Neural crest cell (in vitro differentiated cells): ENCODE measurements around the gene KCNS1. TPM values are rescaled to one million over a fixed set of nuclear protein-coding genes. Genes with fewer than 3 reads are reported as not detected.

Experiments used
- DNase-seq: peaks from one replicate; pipeline ENCODE4 v3.0.0; 2021; ENCODE audit warnings: low read depth, mixed read lengths, low spot score
- H3K27ac Mint-ChIP-seq: one replicate; pipeline ENCODE4 v1.8.0; 2021; ENCODE audit warnings: mild to moderate bottlenecking, mixed read lengths; ENCODE audit not compliant: unreplicated experiment
- H3K27me3 Mint-ChIP-seq: 2 replicates; pipeline ENCODE4 v1.8.0; 2021; ENCODE audit warnings: low read depth, mild to moderate bottlenecking, mixed read lengths
- H3K36me3 Mint-ChIP-seq: 2 replicates; pipeline ENCODE4 v1.8.0; 2021; ENCODE audit warnings: low read depth, mild to moderate bottlenecking, mixed read lengths
- H3K4me1 Mint-ChIP-seq: 2 replicates; pipeline ENCODE4 v1.8.0; 2021; ENCODE audit warnings: mixed read lengths
- H3K4me3 Mint-ChIP-seq: one replicate; pipeline ENCODE4 v1.8.0; 2021; ENCODE audit warnings: mild to moderate bottlenecking, mixed read lengths
- H3K9me3 Mint-ChIP-seq: 2 replicates; pipeline ENCODE4 v1.8.0; 2021; ENCODE audit warnings: mixed read lengths
- CTCF ChIP-seq: fragments of 200-600 bp; sonication (generic); conservative IDR thresholded peaks from 2 replicates; pipeline ENCODE4 v1.5.0; 2021; ENCODE audit warnings: antibody characterized with exemption, mild to moderate bottlenecking
- total RNA-seq: library from RNA; stranded (reverse); gene quantifications from 2 replicates; pipeline ENCODE4 v1.2.1, GENCODE V29; 2021

The KCNS1 gene
- total RNA-seq, 1 donor from 2014 or later, result not detected

GRCh38 chr20:45117581-45117980 is 16.7 kb upstream of the KCNS1 start:
- Mint-ChIP-seq H3K27ac (no peak overlapping the region), H3K9me3 (no peaks in the 10 kb centered on the region), H3K4me3 (no peak overlapping the region), H3K4me1 (no peaks in the 10 kb centered on the region), H3K36me3 (no peaks in the 10 kb centered on the region), H3K27me3 (peaks cover 55% of the 10 kb centered on the region)
- TF ChIP-seq CTCF, result no peak
- no peak for DNase-seq

GRCh38 chr20:45115829-45116228 is 14.9 kb upstream of the KCNS1 start:
- Mint-ChIP-seq H3K9me3 (no peaks in the 10 kb centered on the region), H3K36me3 (no peaks in the 10 kb centered on the region), H3K27me3 (peaks cover 41% of the 10 kb centered on the region), H3K27ac (no peak overlapping the region), H3K4me3 (no peak overlapping the region), H3K4me1 (no peaks in the 10 kb centered on the region)
- no peak for TF ChIP-seq CTCF
- no peak for DNase-seq

DNA sequence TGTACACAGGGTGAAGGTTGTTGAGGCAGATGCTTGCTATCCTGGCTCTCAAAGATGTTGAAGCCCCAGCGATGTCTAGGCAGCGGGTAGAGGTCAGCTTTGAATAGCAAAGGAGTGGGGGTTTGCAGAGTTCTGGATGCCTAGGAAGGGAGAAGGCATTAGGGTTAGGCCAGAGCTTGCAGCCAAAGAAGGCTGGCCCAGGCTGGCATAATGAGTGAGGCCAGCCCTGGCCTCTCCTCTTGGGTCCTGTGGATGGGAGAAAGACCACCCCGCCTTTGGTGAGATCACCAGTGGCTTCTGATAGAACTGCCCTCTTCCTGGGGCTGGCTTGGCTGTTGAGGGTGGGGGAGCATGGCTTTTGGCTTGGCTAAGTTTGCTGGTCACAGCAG is 14.5 kb upstream of the KCNS1 start:
- H3K27ac Mint-ChIP-seq, result no peak overlapping the region
- H3K36me3 Mint-ChIP-seq, result no peaks in the 10 kb centered on the region
- no peak overlapping the region for H3K4me3 Mint-ChIP-seq
- peaks cover 38% of the 10 kb centered on the region for H3K27me3 Mint-ChIP-seq
- TF ChIP-seq CTCF, result no peak
- no peaks in the 10 kb centered on the region for H3K9me3 Mint-ChIP-seq
- H3K4me1 Mint-ChIP-seq, result no peaks in the 10 kb centered on the region
- DNase-seq, result no peak

GRCh38 chr20:45114465-45115385 is 13.8 kb upstream of the KCNS1 start, which contains the start of gene WFDC5:
TSS of gene WFDC5 (minus strand) at chr20:45115174. CDS start at chr20:45115083, 91 bp downstream.
- no peak within 1 kb of the TSS for H3K27ac Mint-ChIP-seq
- no peaks in the 10 kb centered on the region for H3K9me3 Mint-ChIP-seq
- H3K27me3 Mint-ChIP-seq, result peaks cover 34% of the 10 kb centered on the region
- H3K4me3 Mint-ChIP-seq, result no peak within 1 kb of the TSS
- no peaks in the 10 kb centered on the region for H3K4me1 Mint-ChIP-seq
- no peak for DNase-seq
- H3K36me3 Mint-ChIP-seq, result no peaks in the 10 kb centered on the region
- no peak for TF ChIP-seq CTCF

DNA sequence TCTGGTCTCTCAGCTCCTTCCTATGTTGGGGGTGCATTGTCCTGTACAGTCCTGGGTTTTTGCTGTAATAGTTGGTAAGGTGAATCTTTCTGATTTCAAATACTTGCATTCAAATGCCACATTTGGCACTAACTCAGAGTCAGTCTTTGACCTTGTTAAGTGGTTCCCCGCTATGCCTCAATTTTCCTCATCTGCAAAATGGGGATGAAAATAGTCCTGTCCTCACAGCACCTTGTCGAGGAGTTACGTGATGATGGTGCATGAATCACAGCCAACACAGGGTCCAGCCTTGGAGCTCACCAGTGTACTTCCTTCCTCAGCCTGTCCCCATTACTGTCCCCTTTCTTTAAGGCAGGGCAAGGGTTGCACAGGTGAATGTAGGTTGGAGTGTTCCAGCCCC is 12.9 kb upstream of the KCNS1 start:
- Mint-ChIP-seq H3K36me3 (no peaks in the 10 kb centered on the region), H3K27me3 (peaks cover 33% of the 10 kb centered on the region), H3K4me3 (no peak overlapping the region), H3K27ac (no peak overlapping the region), H3K4me1 (no peaks in the 10 kb centered on the region), H3K9me3 (no peaks in the 10 kb centered on the region)
- TF ChIP-seq CTCF, result no peak
- DNase-seq, result no peak
